Measurements from ENCODE around the gene CHST3. TPM values are rescaled to one million over a fixed set of nuclear protein-coding genes. Genes with fewer than 3 reads are reported as not detected.
A peak's percentile ranks its signal among the peaks of the same experiment; 100 is the strongest.

The CHST3 gene
- total and polyA plus RNA-seq, 11 donors: 8.1 to 51.3 (median 25.0) TPM

DNA sequence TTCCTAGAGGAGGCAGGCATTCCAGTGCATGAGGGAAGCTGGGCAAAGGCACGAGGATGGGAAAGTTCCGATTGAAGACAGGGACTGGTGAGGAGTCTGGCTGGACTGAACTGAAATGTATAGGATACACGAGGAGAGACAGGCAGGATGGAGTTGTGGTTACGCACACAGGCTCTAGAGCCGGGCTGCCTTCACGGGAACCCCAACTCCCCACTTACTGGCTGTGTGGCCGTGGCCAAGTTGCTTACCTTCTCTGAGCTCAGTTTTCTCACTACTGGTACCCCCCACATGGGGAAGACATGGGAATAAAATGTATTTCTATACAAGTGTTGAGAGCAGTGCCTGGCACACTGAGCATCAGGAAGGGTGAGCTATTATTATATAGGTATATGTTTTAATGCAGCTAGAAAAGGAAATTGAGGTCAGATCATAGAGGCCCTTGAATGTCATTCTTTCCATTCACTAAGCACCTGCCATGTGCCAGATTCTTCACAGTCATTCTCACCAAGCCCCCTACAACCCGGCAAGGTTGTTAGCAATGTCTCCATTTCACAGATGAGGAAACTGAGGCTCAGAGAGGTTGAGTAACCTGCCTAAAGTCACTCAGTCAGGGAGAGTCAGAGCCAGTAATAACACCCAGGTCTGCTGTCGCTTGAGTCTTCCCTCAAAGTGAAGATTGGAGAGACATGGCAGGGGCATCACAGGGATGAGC, 9.7 kb downstream of the CHST3 start:
- Histone ChIP-seq H3K36me3 (peaks cover 0 to 4% (median 0%) of the 10 kb centered on the region in 9 donors), H3K27ac (peak overlapping the region in 9 of 12 donors; percentile 77 to 91 (median 81)), H3K4me1 (peaks cover 7 to 99% (median 82%) of the 10 kb centered on the region in 12 donors), H3K9me3 (no peaks in the 10 kb centered on the region), H3K27me3 (no peaks in the 10 kb centered on the region), H3K4me3 (no peak overlapping the region)
- WGBS, 4 donors: 91 to 92% (median 91%) methylated on average over 9 of the region's 9 CpGs
- TF ChIP-seq POLR2A (IDR thresholded peaks at IDR 0.05): no peak
- TF ChIP-seq, protein P1, sequence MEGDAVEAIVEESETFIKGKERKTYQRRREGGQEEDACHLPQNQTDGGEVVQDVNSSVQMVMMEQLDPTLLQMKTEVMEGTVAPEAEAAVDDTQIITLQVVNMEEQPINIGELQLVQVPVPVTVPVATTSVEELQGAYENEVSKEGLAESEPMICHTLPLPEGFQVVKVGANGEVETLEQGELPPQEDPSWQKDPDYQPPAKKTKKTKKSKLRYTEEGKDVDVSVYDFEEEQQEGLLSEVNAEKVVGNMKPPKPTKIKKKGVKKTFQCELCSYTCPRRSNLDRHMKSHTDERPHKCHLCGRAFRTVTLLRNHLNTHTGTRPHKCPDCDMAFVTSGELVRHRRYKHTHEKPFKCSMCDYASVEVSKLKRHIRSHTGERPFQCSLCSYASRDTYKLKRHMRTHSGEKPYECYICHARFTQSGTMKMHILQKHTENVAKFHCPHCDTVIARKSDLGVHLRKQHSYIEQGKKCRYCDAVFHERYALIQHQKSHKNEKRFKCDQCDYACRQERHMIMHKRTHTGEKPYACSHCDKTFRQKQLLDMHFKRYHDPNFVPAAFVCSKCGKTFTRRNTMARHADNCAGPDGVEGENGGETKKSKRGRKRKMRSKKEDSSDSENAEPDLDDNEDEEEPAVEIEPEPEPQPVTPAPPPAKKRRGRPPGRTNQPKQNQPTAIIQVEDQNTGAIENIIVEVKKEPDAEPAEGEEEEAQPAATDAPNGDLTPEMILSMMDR (IDR thresholded peaks at IDR 0.05): no peak
- ATAC-seq: no peak
- intact Hi-C loops (cut with DNase I): loop anchor here in 1 of 10 donors (5.0 kb wide), 1 partner anchor 58 kb away; no protein-coding TSS in a partner anchor
- DNase-seq: no peak

DNA sequence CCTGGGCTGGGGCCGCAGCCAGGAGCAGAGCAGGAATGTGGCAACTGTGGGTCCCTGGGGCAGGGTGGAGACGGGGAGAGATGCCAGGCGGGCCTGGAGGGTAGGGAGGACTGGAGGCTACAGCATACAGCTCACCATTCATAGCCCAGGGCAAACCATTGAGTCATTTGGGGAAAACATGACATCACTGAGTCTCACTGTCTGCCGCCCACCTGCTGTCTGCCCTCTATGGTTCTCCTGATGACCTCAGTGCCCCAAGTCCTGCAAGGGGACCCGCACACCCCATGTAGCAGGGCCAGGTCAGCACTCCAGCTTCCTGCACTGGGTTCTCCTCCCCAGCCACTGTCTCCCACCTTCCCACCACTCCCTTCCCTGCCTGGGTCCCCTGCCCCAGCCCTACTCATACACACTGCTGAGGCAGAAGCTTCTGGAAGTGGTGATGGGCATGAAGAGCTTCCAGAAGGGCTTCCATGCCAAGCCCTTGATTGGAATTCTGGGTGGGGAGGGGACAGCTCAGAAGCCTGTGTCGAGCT, 10.4 kb downstream of the CHST3 start:
- DNase-seq (peak in 1 of 5 donors; percentile 70), ATAC-seq (peak in 3 of 4 donors; percentile 14 to 54 (median 16))
- Histone ChIP-seq H3K27me3 (no peaks in the 10 kb centered on the region), H3K9me3 (no peaks in the 10 kb centered on the region), H3K36me3 (peaks cover 0 to 4% (median 0%) of the 10 kb centered on the region in 9 donors), H3K4me3 (no peak overlapping the region), H3K4me1 (peaks cover 7 to 99% (median 88%) of the 10 kb centered on the region in 12 donors), H3K27ac (peak overlapping the region in 11 of 12 donors; percentile 71 to 91 (median 81))
- intact Hi-C loops (cut with DNase I): loop anchor here in 2 of 10 donors (5.0 kb wide), 2 partner anchors 38 to 58 kb away; no protein-coding TSS in a partner anchor
- TF ChIP-seq, protein P1 (IDR thresholded peaks at IDR 0.05): no peak
- no peak for TF ChIP-seq POLR2A (IDR thresholded peaks at IDR 0.05)
- 58 to 76% (median 68%) methylated on average over 6 of the region's 6 CpGs for WGBS, 4 donors

DNA sequence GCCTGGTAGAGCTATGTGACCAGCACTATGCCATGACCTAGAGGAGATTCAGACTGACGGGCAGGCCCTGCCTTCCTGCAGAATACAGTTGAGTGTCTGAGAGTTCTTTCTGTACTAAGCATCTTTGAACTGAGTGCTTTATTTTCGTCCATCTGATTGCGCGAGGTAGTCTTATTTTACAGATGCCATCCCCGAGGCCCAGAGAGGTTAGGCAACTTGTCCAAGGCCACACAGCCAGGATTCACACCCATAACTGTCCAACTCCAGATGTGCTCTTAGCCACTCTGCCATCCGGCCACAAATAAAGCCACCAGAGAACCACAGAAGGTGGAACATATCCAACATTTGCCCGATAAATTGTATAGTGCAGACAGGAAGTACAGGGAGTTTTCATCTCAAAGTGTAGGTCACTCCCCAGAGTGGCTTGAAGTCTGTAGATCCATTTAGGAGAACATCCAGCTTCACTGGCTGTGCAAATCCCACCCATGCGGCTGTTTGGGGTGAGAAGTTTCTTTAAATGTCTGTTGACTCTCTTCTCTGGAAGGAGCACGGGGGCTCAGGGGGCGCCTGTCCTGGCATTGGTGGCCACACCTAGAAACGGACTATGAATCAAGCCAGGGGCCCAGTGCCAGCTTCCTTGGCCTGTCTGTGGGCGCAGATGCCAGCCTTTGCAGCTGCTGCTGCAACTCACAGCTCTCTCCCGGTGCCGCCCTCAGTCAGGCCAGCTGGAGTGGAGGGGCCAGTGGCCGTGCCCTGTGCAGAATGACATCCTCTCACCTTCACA, 11.1 kb downstream of the CHST3 start:
- intact Hi-C loops (cut with DNase I): loop anchor here in 1 of 10 donors (5.0 kb wide), 1 partner anchor 37 kb away; no protein-coding TSS in a partner anchor
- Histone ChIP-seq H3K4me3 (peak overlapping the region in 1 of 12 donors; percentile 13), H3K36me3 (peaks cover 0 to 4% (median 0%) of the 10 kb centered on the region in 9 donors), H3K27me3 (no peaks in the 10 kb centered on the region), H3K4me1 (peaks cover 7 to 99% (median 91%) of the 10 kb centered on the region in 12 donors), H3K9me3 (no peaks in the 10 kb centered on the region), H3K27ac (peak overlapping the region; percentile 37 to 91 (median 80))
- 49 to 56% (median 51%) methylated on average over 15 of the region's 15 CpGs for WGBS, 4 donors
- ATAC-seq: peak; percentile 35 to 70 (median 60)
- DNase-seq: peak; percentile 55 to 83 (median 78)
- TF ChIP-seq, protein P1 (IDR thresholded peaks at IDR 0.05): no peak
- no peak for TF ChIP-seq POLR2A (IDR thresholded peaks at IDR 0.05)

Data from heart left ventricle (tissue), 16 donors.